ENCODE results near the gene HAT1.

DNA sequence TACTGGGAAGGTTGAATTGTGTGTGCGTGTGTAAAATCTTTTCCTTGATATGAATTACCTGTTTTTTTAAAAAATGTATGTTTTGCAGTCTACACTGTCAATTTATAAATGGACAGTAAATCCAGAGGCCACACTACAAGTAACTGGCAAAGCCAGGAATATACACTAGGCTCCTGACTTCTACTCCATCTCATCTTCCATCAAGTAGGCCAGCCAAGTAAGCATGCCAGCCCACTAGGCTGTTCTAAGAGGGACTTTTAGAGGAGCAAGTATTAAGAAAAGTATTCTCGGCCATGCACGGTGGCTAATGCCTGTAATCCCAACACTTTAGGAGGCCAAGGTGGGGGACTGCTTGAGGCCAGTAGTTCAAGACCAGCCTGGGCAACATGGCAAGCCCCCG is 64.5 kb downstream of the HAT1 start:
- TF ChIP-seq, protein P1, sequence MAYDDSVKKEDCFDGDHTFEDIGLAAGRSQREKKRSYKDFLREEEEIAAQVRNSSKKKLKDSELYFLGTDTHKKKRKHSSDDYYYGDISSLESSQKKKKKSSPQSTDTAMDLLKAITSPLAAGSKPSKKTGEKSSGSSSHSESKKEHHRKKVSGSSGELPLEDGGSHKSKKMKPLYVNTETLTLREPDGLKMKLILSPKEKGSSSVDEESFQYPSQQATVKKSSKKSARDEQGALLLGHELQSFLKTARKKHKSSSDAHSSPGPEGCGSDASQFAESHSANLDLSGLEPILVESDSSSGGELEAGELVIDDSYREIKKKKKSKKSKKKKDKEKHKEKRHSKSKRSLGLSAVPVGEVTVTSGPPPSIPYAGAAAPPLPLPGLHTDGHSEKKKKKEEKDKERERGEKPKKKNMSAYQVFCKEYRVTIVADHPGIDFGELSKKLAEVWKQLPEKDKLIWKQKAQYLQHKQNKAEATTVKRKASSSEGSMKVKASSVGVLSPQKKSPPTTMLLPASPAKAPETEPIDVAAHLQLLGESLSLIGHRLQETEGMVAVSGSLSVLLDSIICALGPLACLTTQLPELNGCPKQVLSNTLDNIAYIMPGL (CRISPR knock-in tag; IDR thresholded peaks at IDR 0.05): no peak
- TF ChIP-seq MXD4 (CRISPR knock-in tag; IDR thresholded peaks at IDR 0.05; ENCODE audit: borderline replicate concordance) (no peak), JUN (CRISPR knock-in tag; IDR thresholded peaks at IDR 0.05) (no peak), CBFB (CRISPR knock-in tag; IDR thresholded peaks at IDR 0.05; ENCODE audit: low read depth) (no peak), ZNF416 (CRISPR knock-in tag; IDR thresholded peaks at IDR 0.05) (no peak), SP1 (CRISPR knock-in tag; conservative IDR thresholded peaks at IDR 0.05) (no peak)
- TF ChIP-seq, protein P2, sequence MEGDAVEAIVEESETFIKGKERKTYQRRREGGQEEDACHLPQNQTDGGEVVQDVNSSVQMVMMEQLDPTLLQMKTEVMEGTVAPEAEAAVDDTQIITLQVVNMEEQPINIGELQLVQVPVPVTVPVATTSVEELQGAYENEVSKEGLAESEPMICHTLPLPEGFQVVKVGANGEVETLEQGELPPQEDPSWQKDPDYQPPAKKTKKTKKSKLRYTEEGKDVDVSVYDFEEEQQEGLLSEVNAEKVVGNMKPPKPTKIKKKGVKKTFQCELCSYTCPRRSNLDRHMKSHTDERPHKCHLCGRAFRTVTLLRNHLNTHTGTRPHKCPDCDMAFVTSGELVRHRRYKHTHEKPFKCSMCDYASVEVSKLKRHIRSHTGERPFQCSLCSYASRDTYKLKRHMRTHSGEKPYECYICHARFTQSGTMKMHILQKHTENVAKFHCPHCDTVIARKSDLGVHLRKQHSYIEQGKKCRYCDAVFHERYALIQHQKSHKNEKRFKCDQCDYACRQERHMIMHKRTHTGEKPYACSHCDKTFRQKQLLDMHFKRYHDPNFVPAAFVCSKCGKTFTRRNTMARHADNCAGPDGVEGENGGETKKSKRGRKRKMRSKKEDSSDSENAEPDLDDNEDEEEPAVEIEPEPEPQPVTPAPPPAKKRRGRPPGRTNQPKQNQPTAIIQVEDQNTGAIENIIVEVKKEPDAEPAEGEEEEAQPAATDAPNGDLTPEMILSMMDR (IDR thresholded peaks at IDR 0.05): no peak

Measured in WTC11 (cell line).